HG03342 (cell line): ENCODE results near the gene CPA2.

Source experiments
- ATAC-seq: cut with Tn5 transposase; IDR thresholded peaks from one replicate; pipeline ENCODE4 v1.9.1; 2021; ENCODE audit warnings: mild to moderate bottlenecking, moderate library complexity; ENCODE audit not compliant: unreplicated experiment

The CPA2 gene

GRCh38 chr7:130278860-130279259 lies 12.2 kb downstream of the CPA2 start:
- ATAC-seq: no peak

GRCh38 chr7:130279286-130279685 lies 12.6 kb downstream of the CPA2 start:
- no peak for ATAC-seq

DNA sequence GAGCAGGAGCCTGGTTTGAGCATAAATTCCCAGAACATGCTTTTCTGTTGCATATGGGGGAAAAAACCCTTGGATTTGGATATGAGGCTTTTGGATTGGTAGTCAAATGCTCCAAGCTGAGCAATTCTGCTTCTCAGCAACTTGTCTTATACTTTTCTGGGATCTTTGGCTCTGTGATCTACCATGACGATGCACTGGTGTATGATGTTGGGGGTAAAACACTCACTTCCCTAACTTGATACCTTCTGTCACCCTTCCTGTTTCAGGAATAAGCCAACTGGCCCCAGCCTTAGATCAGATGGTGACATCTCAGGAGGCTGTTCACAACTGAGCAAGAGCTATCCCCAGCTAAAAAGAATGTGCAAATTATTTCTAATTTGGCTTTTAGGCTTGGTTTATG lies 13.2 kb downstream of the CPA2 start:
- no peak for ATAC-seq

DNA sequence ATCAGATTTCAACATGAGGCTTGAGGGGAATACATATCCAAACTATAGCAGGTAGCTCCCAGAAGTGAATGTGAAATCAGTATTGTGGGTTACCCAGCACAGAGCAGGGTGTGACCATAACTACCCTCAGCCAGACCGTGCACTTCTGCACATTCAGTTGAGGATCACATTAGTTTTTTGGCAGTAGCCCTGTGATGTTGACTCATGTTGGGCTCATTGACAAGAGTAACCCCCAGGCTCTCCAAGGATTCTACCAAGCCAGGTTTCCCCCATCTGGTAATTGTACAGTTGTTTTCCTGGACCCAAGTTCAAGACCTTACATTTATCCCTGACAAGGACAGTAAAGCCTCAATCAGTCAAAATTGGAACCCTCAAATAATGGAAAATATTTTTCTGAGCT lies 14.6 kb downstream of the CPA2 start:
- no peak for ATAC-seq

- ATAC-seq: no peak
Measured at GRCh38 chr7:130286881-130287280, 20.2 kb downstream of the CPA2 start.

GRCh38 chr7:130288168-130288567 lies 21.5 kb downstream of the CPA2 start:
- ATAC-seq: no peak

GRCh38 chr7:130288829-130289228 lies 22.2 kb downstream of the CPA2 start:
- ATAC-seq: no peak

DNA sequence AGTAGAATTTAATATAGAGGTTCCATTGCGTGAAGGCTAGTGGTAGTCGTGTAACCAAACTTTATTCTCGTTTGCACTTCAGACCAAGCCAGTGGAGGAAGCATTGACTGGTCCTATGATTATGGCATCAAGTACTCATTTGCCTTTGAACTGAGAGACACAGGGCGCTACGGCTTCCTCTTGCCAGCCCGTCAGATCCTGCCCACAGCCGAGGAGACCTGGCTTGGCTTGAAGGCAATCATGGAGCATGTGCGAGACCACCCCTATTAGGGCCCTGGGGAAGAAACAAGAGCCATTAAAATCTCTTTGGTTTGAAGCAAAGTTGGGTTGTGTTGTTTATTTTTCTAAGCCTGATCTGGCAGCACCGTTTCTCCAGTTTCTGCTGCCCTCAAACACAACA lies 22.8 kb downstream of the CPA2 start:
- ATAC-seq: no peak

GRCh38 chr7:130290745-130291144 lies 24.1 kb downstream of the CPA2 start:
- ATAC-seq: no peak

GRCh38 chr7:130292682-130293257 lies 26.1 kb downstream of the CPA2 start, which contains the start of gene CPA4:
Gene CPA4 (plus strand): TSS chr7:130293161. CDS start chr7:130293181, 20 bp downstream.
- ATAC-seq: peak; percentile 39

DNA sequence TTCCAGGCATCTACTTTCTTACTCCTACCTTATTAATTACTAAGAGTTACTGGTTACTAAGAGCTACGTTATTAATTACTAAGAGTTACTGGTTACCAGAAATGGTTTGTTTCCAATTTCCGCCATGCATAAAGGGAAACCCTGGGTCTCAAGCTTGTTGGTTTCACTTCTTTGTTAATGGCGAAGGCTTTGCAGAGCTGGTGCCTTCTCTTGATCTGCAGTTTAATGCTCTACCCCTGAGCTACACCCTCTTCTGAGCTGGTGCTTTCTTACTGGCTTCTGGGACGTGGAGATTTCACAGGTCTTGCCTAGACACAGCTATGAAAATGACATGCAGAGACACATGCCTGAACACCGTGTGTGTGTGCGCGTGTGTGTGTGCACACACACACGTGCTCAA lies 26.9 kb downstream of the CPA2 start:
- ATAC-seq: peak; percentile 58

DNA sequence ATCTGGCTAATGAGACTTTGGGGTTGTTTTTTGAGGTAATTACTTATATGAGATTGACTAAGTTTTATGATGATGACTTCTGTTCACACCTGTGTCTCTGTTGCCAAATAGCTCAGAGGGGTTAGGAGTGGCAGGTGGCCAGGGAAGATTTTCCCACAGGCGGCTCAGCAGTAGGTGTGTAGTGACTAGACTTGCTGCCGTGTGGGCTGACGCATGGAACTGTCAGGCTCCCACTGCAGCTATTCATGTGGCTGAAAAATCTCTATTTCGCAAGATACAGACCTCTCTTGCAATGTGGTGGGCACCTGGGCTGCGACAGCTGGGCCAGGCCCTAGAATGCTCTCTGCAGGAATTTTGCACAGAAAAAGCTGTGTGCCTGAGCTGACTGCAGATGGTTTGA lies 27.7 kb downstream of the CPA2 start:
- no peak for ATAC-seq

- no peak for ATAC-seq
Measured at GRCh38 chr7:130296221-130296951, 29.7 kb downstream of the CPA2 start.

- ATAC-seq: no peak
Measured at GRCh38 chr7:130297628-130298543, 31.2 kb downstream of the CPA2 start.

DNA sequence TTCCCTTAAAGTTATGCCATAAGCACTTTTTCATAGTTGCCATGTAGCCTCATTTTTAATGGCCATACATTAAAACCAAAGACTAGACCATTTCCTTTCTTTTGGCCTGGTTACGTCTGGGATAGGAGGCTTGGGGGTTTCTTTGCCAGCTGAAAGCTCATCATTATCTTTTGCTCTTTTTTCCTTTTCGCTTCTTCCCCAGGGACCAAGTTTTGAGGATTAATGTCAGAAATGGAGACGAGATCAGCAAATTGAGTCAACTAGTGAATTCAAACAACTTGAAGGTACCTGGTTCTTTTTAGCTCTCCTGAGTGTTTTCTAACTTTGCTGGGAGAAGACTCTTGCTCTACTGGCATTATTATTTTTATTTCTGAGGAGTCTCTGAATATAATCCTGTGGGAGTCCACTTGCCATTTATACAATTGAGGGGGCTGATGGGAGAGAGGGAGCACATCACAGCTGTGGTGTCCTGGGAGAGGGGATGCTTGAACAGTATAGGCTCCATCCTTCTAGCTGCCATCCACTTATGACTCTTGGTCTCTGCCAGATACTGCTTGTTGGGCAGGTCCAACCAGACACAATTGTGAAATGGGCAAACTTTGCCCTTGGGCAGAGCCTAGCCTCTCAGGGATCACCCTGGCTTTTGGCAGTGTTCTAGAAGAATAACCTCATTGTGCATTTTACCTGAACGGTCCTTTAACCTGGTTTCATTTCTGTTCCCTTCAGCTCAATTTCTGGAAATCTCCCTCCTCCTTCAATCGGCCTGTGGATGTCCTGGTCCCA lies 32.1 kb downstream of the CPA2 start:
- no peak for ATAC-seq

DNA sequence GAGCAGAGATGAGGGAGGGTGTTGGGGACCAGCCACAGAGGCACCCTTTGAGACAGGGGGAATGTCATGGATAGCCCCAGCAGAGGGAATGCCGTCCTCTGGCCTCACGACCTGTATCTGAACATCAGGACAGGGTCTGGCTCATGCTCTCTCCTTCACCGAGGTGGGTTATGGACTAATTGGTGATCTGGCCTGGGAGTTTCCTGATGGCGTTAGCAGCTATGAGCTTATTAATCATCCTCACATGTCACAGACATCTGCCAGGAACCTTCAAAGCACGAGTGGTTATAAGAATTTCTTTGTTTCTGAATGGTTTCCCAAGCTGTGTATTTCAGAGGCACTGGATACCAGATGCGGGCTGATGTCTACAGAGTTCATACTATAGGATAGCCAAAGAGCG lies 33.2 kb downstream of the CPA2 start:
- no peak for ATAC-seq

DNA sequence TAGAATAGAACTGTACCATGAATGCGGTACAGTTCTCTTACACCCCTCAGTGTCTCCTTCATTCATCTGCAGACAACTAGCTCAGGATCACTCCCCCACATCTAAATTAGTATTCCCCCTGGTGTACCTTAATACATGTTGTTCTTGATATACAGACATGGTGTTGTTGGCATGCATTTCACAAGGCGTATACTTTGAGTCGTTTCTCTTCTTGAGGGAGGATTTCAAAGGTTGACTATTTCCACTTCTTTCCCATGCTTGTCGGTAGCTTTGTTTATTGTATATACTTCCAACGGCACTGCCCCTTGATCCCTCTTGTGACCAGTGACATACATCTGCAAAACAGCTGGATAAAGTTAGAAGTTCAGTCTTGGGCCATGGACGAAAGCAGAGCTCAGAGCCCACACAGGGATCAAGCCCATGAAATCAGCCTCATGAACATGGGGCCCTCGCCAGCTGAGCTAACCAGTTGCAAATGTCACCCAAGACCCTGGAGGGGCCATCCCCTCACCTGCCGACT lies 34.9 kb downstream of the CPA2 start:
- no peak for ATAC-seq

GRCh38 chr7:130302649-130303048 lies 36.0 kb downstream of the CPA2 start:
- ATAC-seq: no peak

- no peak for ATAC-seq
Measured at GRCh38 chr7:130303127-130303526, 36.5 kb downstream of the CPA2 start.

DNA sequence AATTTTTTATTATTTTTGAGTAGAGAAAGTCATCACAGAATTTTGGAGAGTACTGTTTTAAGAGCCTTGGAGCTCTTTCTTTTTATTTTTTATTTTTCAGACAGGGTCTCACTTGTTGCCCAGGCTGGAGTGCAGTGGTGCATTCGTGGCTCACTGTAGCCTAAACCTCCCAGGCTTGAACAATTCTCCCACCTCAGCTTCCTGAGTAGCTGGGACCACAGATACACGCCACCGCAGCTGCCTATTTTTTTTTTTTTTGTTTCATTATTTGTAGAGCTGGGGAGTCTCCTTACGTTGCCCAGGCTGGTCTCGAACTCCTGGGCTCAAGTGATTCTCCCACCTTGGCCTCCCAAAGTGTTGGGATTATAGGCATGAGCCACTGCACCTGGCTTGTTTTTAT lies 36.9 kb downstream of the CPA2 start:
- ATAC-seq: no peak

GRCh38 chr7:130303982-130304381 lies 37.3 kb downstream of the CPA2 start:
- no peak for ATAC-seq
